Stimulated activated CD4-positive, alpha-beta T cell treated with anti-CD3 and anti-CD28 coated beads, Interleukin-4, amount 100 ng/mL, for 4 hours (primary cell): ENCODE data around the gene PLS3.
"Not testable (repeated sequence)": the region's sequence is repeated elsewhere in the genome, so short reads cannot be mapped to it uniquely, and the experiment has no call there.

ENCODE experiments used
- DNase-seq, 2 experiments: peaks; one replicate each; pipeline ENCODE4 v3.0.0-alpha.2; 2020

The PLS3 gene

DNA sequence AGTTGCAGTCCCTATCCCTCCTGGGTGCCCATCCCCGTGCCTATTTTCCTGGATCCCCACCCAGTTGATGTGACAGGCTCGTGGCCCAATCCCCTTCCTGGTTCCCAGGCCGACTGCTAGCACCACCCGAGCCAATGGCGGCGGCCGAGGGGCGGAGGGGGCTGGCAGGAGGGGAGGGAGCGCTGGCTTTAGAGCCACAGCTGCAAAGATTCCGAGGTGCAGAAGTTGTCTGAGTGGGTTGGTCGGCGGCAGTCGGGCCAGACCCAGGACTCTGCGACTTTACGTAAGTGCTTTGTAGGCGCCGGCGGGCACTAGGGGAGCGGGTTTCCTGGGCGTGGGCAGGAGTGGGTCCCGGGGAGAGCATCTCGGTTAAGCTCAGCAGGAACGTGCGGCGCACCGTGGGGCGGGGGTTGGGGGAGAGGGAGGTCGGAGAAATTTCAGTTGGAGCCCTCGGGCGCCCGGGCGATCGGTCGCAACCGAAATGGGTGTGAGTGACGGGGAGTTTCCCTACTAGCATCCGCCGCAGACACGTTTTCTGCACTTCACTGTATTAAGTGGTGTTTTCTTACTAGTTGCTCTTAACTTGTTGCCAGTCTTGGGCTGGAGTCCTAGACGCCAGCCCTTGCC, at the start of gene PLS3:
Gene PLS3, plus strand, starts transcription at position 197 of the 627 bp plus-strand sequence. CDS start 49,077 bp downstream, outside the sequence.
- no peak for DNase-seq

DNA sequence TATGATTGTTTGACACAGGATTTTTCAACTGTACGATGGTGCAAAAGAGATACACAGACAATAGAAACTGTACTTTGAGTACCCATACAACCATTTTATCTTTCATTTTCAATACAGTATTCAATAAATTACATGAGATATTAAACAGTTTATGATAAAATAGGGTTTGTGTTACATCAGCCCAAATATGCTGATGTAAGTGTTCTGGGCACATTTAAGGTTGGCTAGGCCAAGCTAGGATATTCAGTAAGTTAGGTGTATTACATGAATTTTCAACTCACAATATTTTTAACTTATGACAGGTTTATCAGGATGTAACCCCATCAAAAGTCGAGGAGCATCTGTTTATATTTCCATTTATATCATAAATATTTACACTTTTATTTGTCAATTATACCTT, 42.9 kb upstream of the PLS3 start:
- no peak for DNase-seq

DNA sequence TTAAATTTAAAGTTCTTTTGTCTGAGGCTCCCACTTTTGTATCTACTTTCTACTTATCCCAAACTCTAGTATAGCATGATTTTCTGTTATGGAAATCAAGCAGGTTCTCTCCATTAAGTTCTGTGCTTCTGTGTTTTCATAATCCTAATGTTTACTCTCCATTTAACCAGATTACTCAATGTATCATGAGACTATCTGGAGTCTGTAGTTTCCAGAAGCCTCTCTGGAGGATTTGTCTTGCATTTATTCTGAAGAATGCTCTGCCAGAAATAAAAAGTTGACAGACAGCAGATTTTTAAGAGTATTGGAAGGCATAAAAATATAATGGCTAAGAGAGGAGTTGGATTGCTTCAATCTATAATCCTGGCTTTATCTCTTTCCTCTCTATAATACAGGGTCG, 39.2 kb upstream of the PLS3 start:
- DNase-seq, result no peak

- no peak for DNase-seq
Measured at GRCh38 chrX:115522952-115523351, 38.0 kb upstream of the PLS3 start.

DNA sequence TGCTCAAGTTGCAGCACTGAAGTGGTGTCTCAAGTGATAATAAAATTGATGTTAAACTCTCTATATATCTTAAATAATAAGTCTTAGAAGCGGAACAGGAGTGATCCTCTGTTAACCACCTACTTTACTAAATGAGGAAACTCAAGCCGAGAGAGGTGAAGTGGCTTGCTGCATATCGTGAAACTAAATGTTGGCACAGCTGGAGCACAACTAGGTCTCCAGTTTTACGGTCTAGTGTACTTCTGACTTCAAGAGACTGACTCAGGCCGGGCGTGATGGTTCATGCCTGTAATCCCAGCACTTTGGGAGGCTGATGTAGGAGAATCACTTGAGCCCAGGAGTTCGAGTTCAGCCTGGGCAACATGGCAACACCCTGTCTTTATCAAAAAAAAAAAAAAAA, 35.5 kb upstream of the PLS3 start:
- DNase-seq, result no peak

GRCh38 chrX:115531818-115532403, 29.1 kb upstream of the PLS3 start:
- no peak for DNase-seq

- no peak for DNase-seq
Measured at GRCh38 chrX:115533485-115533884, 27.5 kb upstream of the PLS3 start.

DNA sequence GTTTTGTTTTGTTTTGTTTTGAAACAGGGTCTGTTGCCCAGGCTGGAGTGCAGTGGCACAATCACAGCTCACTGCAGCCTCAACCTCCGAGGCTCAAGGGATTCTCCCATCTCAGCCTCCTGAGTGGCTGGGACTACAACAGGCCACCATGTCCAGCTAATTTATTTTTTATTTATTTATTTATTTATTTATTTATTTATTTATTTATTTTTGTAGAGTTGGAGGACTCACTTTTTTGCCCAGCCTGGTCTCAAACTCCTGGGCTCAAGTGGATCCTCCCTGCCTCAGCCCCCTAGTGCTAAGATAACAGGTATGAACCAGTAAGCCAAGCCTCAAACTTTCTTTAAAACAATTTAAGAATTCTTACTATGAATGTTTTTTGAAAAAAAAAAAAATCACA, 26.6 kb upstream of the PLS3 start:
- no peak for DNase-seq

GRCh38 chrX:115535421-115535820, 25.6 kb upstream of the PLS3 start:
- no peak for DNase-seq

DNA sequence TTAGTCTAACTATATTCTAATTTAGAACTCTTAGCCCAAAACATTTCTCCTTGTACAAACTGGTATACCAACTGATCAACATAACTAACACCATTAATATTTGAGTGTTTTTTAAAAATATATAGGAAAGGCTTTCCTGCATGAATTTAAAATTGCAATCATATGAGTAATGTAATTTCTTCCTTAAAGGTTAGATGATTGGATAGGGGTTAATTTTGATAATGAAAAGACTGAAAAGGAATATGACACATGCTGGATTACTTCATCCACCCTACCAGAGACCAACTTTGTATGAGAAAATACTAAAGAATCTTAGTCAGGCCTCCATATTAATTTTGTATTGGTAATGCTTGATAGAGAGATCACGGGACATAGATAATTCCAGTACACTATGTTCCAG, 25.1 kb upstream of the PLS3 start:
- no peak for DNase-seq

- no peak for DNase-seq
Measured at GRCh38 chrX:115539841-115540240, 21.1 kb upstream of the PLS3 start.

GRCh38 chrX:115541045-115541444, 19.9 kb upstream of the PLS3 start:
- DNase-seq, result not testable (repeated sequence)

DNA sequence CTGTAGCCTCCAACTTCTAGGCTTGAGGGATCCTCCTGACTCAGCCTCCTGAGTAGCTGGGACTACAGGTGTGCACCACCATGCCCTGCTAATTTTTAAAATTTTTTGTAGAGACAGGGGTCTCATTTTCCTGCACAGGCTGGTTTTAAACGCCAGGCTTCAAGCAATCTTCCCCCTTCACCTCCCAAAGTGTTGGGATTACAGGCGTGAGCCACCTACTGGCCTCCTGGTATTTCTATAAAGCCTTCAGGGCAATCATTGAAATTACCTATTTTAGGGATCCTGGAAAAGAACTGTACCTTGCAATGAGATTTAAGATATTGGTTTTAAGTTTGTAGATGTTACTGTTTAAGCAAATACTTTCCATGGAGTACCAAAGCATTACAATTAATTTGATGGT, 13.5 kb upstream of the PLS3 start:
- no peak for DNase-seq

DNA sequence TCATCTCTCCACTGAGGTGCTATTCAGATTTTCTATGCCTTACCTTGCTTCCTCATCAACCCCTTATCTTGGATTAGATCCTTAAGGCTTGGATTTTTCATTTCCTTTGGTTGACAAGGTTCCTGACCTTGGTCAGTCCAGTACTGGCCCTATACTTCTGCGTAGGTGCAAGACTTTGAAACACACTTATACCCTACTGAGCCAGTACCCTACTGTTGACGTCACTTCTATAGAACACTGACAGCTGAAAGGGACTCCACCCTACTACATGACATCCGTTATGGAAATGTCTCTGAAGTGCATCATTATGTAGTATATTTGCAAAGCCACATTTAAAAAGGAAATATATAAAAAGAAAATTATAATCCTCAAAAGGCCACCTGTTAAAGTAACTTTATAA, 12.0 kb upstream of the PLS3 start:
- DNase-seq, result no peak

DNA sequence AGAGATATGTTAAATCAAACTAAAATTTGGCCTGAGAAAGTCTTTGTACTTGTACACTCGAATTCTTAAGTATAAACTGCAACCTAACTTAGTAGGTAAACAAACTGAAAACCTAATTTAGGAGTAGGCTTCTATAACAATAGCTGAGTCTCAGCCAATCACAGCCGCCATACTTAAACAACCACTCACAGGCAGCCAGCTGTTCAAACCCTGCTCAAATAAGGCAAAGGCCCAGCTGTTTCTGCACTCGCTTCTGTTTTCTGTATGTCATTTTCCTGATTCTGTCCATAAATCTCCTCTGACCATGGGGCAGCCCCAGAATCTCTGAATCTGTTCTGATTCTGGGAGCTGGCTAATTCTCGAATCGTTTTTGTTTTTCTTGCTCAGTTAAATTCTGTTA, 7.8 kb upstream of the PLS3 start:
- DNase-seq, result no peak

- no peak for DNase-seq
Measured at GRCh38 chrX:115559672-115560071, 1.3 kb upstream of the PLS3 start.

DNA sequence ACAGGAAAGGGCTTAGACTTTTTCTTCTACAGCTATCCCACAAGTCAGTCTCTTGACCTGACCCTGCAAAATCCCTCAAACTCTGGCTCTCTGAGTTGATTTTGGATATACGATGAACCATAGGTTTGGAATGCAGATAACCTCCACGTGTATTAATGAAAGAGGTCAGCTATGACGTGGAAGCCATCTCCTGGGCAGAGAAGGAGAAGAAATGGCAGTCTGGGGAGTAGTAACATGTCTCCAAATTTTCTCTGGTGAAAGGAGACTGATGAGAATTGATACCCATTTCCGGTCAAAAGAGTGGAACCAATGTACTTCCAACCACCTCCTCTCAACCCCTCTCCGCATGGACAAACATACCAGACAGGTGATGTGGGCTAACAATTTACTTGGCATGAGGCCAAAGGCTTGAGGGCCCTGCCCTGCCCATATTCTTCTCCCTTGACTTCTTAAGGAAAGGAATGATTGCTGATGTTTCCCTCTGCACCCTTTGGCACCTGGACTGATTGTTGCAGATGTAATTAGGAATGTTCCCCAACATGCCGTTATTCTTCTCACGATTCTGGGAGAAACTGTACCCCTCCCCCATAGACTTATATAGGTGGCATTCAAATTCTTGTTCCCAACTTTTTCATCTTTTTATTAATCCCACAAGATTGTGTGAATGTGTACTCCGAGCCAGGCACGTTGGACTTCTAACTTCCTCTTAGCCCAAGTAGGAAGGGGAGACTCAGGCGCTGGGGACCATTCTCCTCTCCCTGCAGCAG, 580 bp upstream of the PLS3 start:
- DNase-seq, result no peak

GRCh38 chrX:115561605-115562479, 868 bp downstream of the PLS3 start:
- DNase-seq, result no peak

- DNase-seq, result no peak
Measured at GRCh38 chrX:115562480-115562847, 1.5 kb downstream of the PLS3 start.

DNA sequence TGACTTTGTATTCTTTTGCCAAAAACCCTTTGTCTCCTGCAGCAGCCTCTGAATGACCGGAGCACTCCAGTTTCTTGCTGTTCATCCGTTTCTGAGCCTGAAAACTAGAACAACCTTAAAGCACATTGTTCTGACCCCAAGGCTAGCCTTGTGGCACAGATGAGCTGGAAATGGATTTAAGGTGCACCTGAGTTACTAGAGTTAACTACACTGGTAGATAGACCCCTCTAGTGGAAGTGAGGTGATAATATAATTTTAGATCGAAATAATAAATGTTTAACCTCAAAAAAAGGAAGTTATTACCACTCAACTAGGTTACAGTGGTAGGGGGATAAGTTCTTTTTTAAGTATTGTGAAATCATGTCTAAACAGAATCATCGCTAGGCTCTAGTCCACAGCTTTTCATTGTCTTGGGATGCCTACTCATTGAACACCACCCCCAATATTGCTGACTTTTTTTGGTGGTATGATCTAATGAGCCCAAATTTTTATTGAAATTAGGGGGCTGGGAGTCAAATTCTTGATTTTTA, 2.7 kb downstream of the PLS3 start:
- no peak for DNase-seq

GRCh38 chrX:115564243-115564642, 3.3 kb downstream of the PLS3 start:
- DNase-seq, result no peak

DNA sequence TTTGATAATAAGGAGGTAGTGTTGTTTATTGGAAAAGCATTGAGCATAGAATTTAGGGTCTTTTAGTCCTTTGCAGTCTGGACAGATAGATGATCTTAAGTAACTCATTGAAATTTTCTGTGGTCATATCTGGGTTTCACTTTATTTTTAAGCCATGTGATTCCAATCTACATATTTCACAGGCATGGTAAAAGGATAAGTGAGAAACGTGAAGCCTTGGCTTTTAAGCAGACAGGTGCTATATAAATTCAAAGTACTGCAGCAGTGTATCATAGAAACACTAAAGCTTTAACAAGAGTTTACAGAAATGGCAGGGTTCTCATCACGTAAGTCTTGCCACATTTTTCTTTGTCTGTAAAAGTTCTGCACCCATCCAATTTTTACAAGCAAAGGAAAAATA, 4.9 kb downstream of the PLS3 start:
- no peak for DNase-seq

DNA sequence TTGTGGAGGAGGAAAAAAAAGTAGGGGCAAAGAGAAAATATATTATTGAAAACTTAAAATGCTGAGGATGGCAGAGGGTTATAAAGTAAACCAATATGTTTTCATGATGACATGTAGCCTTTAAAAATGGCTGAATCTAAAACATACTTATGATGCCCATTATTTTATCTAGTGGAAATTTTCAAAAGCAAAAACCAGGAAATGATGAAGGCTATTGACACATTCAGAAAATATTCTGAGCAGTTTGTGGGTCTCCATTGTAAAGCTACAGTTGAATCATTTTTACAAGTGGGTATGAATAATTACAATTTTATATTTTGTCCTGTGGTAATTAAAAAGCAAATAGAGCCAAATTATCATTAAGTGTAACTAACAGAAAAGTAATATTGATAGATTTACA, 10.7 kb downstream of the PLS3 start:
- no peak for DNase-seq
